HG03095 (cell line): ENCODE results near the gene FOXO4.

Experiments
- ATAC-seq: cut with Tn5 transposase; IDR thresholded peaks from one replicate; pipeline ENCODE4 v1.9.1; 2021; ENCODE audit warnings: moderate library complexity; ENCODE audit not compliant: unreplicated experiment

FOXO4 gene

GRCh38 chrX:71098951-71099506, 3.4 kb downstream of the FOXO4 start:
- ATAC-seq = no peak

GRCh38 chrX:71099736-71100135, 4.1 kb downstream of the FOXO4 start:
- ATAC-seq = no peak

GRCh38 chrX:71100581-71101505, 5.2 kb downstream of the FOXO4 start:
- ATAC-seq = no peak

GRCh38 chrX:71102292-71102691, 6.6 kb downstream of the FOXO4 start:
- no peak for ATAC-seq

GRCh38 chrX:71103110-71103983, 7.7 kb downstream of the FOXO4 start:
- no peak for ATAC-seq

- no peak for ATAC-seq
Observed at GRCh38 chrX:71105628-71106027, 10.0 kb downstream of the FOXO4 start.

- ATAC-seq = no peak
Observed at GRCh38 chrX:71106427-71106826, 10.8 kb downstream of the FOXO4 start, which contains the start of gene CXorf65. TSS of gene CXorf65 (minus strand) at chrX:71106740. CDS start at chrX:71106556, 184 bp downstream.

GRCh38 chrX:71107245-71107644, 11.6 kb downstream of the FOXO4 start:
- ATAC-seq = no peak

GRCh38 chrX:71107762-71108360, 12.2 kb downstream of the FOXO4 start:
- ATAC-seq = no peak

GRCh38 chrX:71109051-71109450, 13.4 kb downstream of the FOXO4 start:
- ATAC-seq = no peak

GRCh38 chrX:71111141-71111843, 15.6 kb downstream of the FOXO4 start, which contains the start of gene IL2RG:
TSS of gene IL2RG (minus strand) at chrX:71111577. CDS start at chrX:71111539, 38 bp downstream.
- peak; percentile 89 for ATAC-seq

- ATAC-seq = peak; percentile 25
Observed at GRCh38 chrX:71111921-71112431, 16.3 kb downstream of the FOXO4 start.

GRCh38 chrX:71117358-71117757, 21.7 kb downstream of the FOXO4 start:
- no peak for ATAC-seq

- ATAC-seq = peak; percentile 93
Observed at GRCh38 chrX:71118032-71118984, 22.7 kb downstream of the FOXO4 start, which contains the start of gene MED12. TSS of gene MED12 (plus strand) at chrX:71118596. CDS start at chrX:71118755, 159 bp downstream.

- no peak for ATAC-seq
Observed at GRCh38 chrX:71118985-71119535, 23.4 kb downstream of the FOXO4 start.

- no peak for ATAC-seq
Observed at GRCh38 chrX:71128166-71128833, 32.6 kb downstream of the FOXO4 start.

GRCh38 chrX:71128915-71129765, 33.5 kb downstream of the FOXO4 start:
- peak; percentile 64 for ATAC-seq
